Measurements from ENCODE around the gene TSC22D4. TPM values are rescaled to one million over a fixed set of nuclear protein-coding genes. Genes with fewer than 3 reads are reported as not detected.

The TSC22D4 gene
- total and polyA plus RNA-seq, 2 experiments from 2014 or later = 19.1 to 30.7 TPM

- H3K27ac ChIP-seq = no peak overlapping the region
These were observed 37.3 kb upstream of the TSC22D4 start for GRCh38 chr7:100516135-100516812.

GRCh38 chr7:100515072-100515532 lies 36.1 kb upstream of the TSC22D4 start:
- Histone ChIP-seq H3K9me3 (ENCODE audit: low read depth) (no peaks in the 10 kb centered on the region), H3K79me2 (ENCODE audit: insufficient read depth) (no peaks in the 10 kb centered on the region), H3K4me1 (ENCODE audit: insufficient read depth) (peaks cover 23% of the 10 kb centered on the region), H4K20me1 (ENCODE audit: insufficient read depth) (no peaks in the 10 kb centered on the region), H3K4me2 (ENCODE audit: unreplicated experiment) (peak overlapping the region; percentile 30), H3K9ac (no peak overlapping the region), H3K36me3 (ENCODE audit: low read depth) (no peaks in the 10 kb centered on the region), H3K27me3 (replicated peaks; ENCODE audit: insufficient read depth) (0 out of 2 replicates have a peak, but pooled peaks cover 6% of the 10 kb centered on the region), H3K9me2 (ENCODE audit: insufficient read depth) (no peaks in the 10 kb centered on the region), H3F3A (ENCODE audit: insufficient read depth) (peaks cover 22% of the 10 kb centered on the region), H3K4me3 (no peak overlapping the region), H3K27ac (peak overlapping the region; percentile 17; the same call in 1 of the 2 replicates), H2AFZ (no peak overlapping the region)
- in situ Hi-C loops (cut with MboI) = no loop called here
- peak; percentile 86 for DNase-seq
- TF ChIP-seq EZH2 (IDR thresholded peaks at IDR 0.05; ENCODE audit: insufficient read depth, poor library complexity, severe bottlenecking) = no peak
- TF ChIP-seq EZH2phosphoT487 (IDR thresholded peaks at IDR 0.05; ENCODE audit: insufficient read depth, low read depth) = no peak
- 2 to 6% methylated on average over 2 of the region's 2 CpGs for WGBS, 2 experiments (ENCODE audit: low coverage in 1 of 2, low lambda C conversion rate in 2 of 2, missing lambda C conversion rate in 2 of 2)

More at GRCh38 chr7:100516135-100516812, 37.3 kb upstream of the TSC22D4 start:
- no peaks in the 10 kb centered on the region for H4K20me1 ChIP-seq (ENCODE audit: insufficient read depth)
- H3K9me2 ChIP-seq (ENCODE audit: insufficient read depth) = no peaks in the 10 kb centered on the region
- peak overlapping the region; percentile 30 for H3K4me2 ChIP-seq (ENCODE audit: unreplicated experiment)
- H3K79me2 ChIP-seq (ENCODE audit: insufficient read depth) = no peaks in the 10 kb centered on the region
- peak; percentile 88 for DNase-seq
- H3K9ac ChIP-seq = no peak overlapping the region
- WGBS, 2 experiments (ENCODE audit: low coverage in 1 of 2, low lambda C conversion rate in 2 of 2, missing lambda C conversion rate in 2 of 2) = 7 to 10% methylated on average over 4 of the region's 4 CpGs
- peaks cover 23% of the 10 kb centered on the region for H3K4me1 ChIP-seq (ENCODE audit: insufficient read depth)
- no peaks in the 10 kb centered on the region for H3K36me3 ChIP-seq (ENCODE audit: low read depth)
- in situ Hi-C loops (cut with MboI) = no loop called here
- H3K27me3 ChIP-seq (replicated peaks; ENCODE audit: insufficient read depth) = peaks cover 12% of the 10 kb centered on the region; the same call in 1 of the 2 replicates
- no peak overlapping the region for H3K4me3 ChIP-seq
- no peak overlapping the region for H2AFZ ChIP-seq
- no peaks in the 10 kb centered on the region for H3K9me3 ChIP-seq (ENCODE audit: low read depth)
- TF ChIP-seq EZH2 (IDR thresholded peaks at IDR 0.05; ENCODE audit: insufficient read depth, poor library complexity, severe bottlenecking) = no peak
- peak; percentile 100 for TF ChIP-seq EZH2phosphoT487 (IDR thresholded peaks at IDR 0.05; ENCODE audit: insufficient read depth, low read depth)
- peaks cover 22% of the 10 kb centered on the region for H3F3A ChIP-seq (ENCODE audit: insufficient read depth)

DNA sequence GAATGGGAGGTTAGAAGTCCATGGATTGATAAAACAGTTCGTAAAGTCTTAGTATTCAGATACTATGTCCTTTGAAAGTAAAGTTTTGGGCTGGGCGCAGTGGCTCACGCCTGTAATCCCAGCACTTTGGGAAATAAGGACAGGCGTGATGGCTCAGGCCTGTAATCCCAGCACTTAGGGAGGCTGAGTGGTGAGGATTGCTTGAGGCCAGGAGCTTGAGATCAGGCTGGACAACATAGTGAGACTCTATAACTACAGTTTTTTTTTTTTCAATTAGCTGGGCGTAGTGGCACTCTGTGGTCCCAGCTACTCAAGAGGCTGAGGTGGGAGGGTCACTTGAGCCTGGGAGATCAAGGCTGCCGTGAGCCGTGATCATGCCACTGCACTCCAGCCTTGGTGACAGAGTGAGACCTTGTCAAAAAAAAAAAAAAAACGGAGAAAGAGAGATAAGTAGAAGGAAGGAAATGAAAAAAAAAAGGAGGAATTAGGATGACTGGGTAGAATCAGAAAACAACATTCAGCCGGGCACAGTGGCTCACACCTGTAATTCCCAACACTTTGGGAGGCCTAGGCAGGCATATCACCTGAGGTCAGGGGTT lies 34.3 kb upstream of the TSC22D4 start:
- DNase-seq = no peak
- no peaks in the 10 kb centered on the region for H3K27me3 ChIP-seq (replicated peaks; ENCODE audit: insufficient read depth)
- no peaks in the 10 kb centered on the region for H3K9me3 ChIP-seq (ENCODE audit: low read depth)
- H3K4me2 ChIP-seq (ENCODE audit: unreplicated experiment) = no peak overlapping the region
- no peaks in the 10 kb centered on the region for H3K36me3 ChIP-seq (ENCODE audit: low read depth)
- H3K9me2 ChIP-seq (ENCODE audit: insufficient read depth) = no peaks in the 10 kb centered on the region
- WGBS, 2 experiments (ENCODE audit: low coverage in 1 of 2, low lambda C conversion rate in 2 of 2, missing lambda C conversion rate in 2 of 2) = 98 to 99% methylated on average over 9 of the region's 9 CpGs
- H3K27ac ChIP-seq = no peak overlapping the region
- H3K4me3 ChIP-seq = no peak overlapping the region
- no peak overlapping the region for H2AFZ ChIP-seq
- peaks cover 23% of the 10 kb centered on the region for H3K4me1 ChIP-seq (ENCODE audit: insufficient read depth)
- TF ChIP-seq EZH2 (IDR thresholded peaks at IDR 0.05; ENCODE audit: insufficient read depth, poor library complexity, severe bottlenecking) (no peak), EZH2phosphoT487 (IDR thresholded peaks at IDR 0.05; ENCODE audit: insufficient read depth, low read depth) (no peak)
- in situ Hi-C loops (cut with MboI) = no loop called here
- H4K20me1 ChIP-seq (ENCODE audit: insufficient read depth) = no peaks in the 10 kb centered on the region
- no peaks in the 10 kb centered on the region for H3K79me2 ChIP-seq (ENCODE audit: insufficient read depth)
- peaks cover 22% of the 10 kb centered on the region for H3F3A ChIP-seq (ENCODE audit: insufficient read depth)
- no peak overlapping the region for H3K9ac ChIP-seq

DNA sequence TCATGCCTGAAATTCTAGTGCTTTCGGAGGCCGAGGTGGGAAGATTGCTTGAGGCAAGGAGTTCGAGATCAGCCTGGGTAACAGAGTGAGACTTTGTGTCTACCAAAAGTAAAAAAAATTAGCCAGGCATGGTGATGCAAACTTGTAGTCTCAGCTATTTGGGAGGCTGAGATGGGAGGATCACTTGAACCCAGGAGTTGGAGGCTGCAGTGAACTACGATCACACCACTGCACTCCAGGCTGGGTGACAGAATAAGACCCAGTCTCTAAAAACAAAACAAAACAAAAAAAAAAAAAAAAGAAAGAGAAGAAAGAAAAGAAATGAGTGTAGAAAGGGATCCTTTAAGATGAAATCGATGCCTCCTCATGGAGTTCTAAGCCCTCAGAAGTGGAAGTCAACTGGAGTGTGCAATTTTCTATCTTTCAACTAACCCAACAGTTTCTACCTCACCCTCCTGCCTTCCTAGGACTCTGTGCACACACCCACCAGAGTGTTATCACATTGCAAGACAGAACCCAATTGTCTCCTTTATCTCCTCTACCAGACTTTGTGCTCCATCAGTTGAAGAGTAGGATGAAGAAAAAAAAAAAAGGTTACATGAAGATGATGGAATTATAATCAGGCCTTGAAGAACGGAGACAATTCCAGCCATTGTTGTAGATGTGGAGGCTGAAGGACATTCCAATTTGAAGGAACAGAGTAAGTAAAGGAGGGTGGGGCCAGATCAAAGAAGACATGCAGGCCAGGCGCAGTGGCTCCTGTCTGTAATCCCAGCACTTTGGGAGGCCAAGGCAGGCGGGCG lies 31.6 kb upstream of the TSC22D4 start:
- Histone ChIP-seq H3F3A (ENCODE audit: insufficient read depth) (peaks cover 9% of the 10 kb centered on the region), H3K36me3 (ENCODE audit: low read depth) (no peaks in the 10 kb centered on the region), H3K4me3 (no peak overlapping the region), H3K4me2 (ENCODE audit: unreplicated experiment) (no peak overlapping the region), H3K4me1 (ENCODE audit: insufficient read depth) (peaks cover 11% of the 10 kb centered on the region), H3K9me2 (ENCODE audit: insufficient read depth) (no peaks in the 10 kb centered on the region), H3K9me3 (ENCODE audit: low read depth) (no peaks in the 10 kb centered on the region), H2AFZ (no peak overlapping the region), H3K27ac (no peak overlapping the region), H3K27me3 (replicated peaks; ENCODE audit: insufficient read depth) (no peaks in the 10 kb centered on the region), H3K9ac (no peak overlapping the region), H3K79me2 (ENCODE audit: insufficient read depth) (no peaks in the 10 kb centered on the region), H4K20me1 (ENCODE audit: insufficient read depth) (no peaks in the 10 kb centered on the region)
- in situ Hi-C loops (cut with MboI) = no loop called here
- no peak for DNase-seq
- 91 to 94% methylated on average over 9 of the region's 9 CpGs for WGBS, 2 experiments (ENCODE audit: low coverage in 1 of 2, low lambda C conversion rate in 2 of 2, missing lambda C conversion rate in 2 of 2)
- TF ChIP-seq EZH2 (IDR thresholded peaks at IDR 0.05; ENCODE audit: insufficient read depth, poor library complexity, severe bottlenecking) (no peak), EZH2phosphoT487 (IDR thresholded peaks at IDR 0.05; ENCODE audit: insufficient read depth, low read depth) (no peak)

Measured in GM23248 (cell line).